ENCODE measurements around the gene PPP1R3G.
"Not testable (repeated sequence)": the region's sequence is repeated elsewhere in the genome, so short reads cannot be mapped to it uniquely, and the experiment has no call there.

The PPP1R3G gene

DNA sequence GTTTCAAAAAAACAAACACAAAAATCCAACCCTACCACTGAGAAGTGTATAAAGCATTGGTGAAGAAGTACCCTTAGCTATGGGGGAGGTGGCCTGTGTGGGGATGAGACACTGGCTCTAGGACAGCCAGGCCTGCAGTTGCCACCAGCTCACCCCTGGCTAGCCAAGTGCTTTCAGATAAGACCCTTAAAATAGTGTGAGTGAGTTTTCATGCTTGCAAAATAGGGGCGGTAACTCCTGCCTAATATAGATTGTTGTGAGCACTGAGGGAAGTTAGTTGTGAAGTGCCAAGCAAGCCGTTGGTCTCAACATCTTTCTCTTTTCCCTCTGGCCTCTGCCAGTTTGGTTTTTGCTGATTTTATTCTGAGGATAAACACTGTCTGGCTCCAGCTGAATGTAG, 11.3 kb downstream of the PPP1R3G start:
- DNase-seq = no peak

- DNase-seq = no peak
Measured at GRCh38 chr6:5098501-5099270, 13.5 kb downstream of the PPP1R3G start.

GRCh38 chr6:5099537-5099936, 14.4 kb downstream of the PPP1R3G start:
- DNase-seq = no peak

DNA sequence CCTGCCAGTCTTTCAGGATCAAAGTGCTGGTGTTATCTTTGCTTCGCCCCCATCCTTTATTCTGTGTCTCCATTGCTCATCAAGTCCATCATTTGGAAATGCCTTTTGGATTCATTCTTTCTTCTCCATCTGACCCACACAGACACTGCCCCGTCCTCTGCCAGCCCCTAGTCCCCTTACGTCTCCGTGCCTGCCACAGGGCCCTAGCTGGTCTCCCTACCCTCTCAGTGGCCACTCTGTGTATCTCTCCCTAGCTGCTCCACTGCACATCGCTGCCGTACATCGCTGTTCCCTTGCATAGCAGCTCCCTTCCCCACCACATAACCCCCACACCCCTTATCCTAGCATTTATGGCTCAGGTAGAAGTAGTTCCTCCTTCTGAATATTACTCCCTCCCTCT, 15.7 kb downstream of the PPP1R3G start:
- no peak for DNase-seq

GRCh38 chr6:5102267-5102970, 17.3 kb downstream of the PPP1R3G start:
- no peak for DNase-seq

DNA sequence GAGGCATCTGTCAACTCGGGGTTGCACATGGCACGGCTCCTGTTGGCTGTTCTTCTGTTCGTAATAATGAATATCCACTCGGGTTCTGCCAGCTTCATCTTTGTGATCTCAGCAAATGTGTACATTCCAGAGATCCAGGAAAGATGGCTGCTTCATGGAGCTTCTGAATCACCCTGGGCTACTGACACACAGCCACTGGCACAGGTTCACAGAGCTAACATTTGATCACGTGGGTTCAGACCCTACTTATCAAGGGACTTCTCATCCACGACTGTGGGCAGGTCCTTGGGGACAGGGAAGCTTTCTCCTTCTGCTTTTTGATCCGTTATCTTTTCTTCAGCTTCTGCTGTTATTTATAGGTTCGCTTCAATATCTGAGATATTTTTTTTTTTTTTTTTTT, 18.1 kb downstream of the PPP1R3G start:
- DNase-seq = no peak

GRCh38 chr6:5104667-5105066, 19.5 kb downstream of the PPP1R3G start:
- no peak for DNase-seq

GRCh38 chr6:5105146-5105545, 20.0 kb downstream of the PPP1R3G start:
- no peak for DNase-seq

DNA sequence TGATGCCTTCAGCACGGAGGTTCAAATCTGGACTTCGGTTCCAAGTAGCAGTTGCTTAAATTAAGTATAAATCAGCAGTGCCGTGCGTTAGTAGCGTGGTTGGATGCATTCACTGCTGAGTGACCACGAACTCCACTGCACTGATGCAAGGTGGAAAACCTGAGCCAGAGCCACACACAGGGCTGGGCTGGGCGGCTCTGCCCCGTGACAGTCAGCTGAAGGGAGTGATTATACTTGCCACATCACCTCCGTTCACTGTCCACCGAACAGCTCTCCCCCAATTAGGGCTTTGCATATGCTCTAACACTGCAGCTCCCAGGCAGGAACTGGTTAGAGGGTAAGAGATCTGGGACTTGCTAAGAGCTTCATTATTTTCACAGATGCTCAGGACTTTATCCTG, 22.2 kb downstream of the PPP1R3G start:
- no peak for DNase-seq

DNA sequence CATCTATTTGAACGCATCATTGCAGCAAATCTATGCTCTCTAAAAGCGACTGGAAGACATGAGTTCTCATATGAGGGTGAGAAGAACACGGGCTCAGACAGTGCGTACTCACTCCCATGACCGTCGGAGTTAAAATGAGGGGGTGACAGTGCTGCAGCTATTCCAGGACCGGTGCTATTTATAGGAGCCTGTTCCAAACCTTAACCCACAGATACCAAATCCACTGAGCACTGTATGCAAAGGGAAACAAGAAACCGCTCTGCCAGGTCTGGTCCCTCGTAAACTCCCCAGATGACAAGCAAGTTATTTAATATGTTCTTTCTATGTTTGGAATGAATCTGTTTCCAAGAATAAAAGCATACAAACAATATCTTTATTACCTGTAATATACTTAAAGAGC, 22.9 kb downstream of the PPP1R3G start:
- no peak for DNase-seq

DNA sequence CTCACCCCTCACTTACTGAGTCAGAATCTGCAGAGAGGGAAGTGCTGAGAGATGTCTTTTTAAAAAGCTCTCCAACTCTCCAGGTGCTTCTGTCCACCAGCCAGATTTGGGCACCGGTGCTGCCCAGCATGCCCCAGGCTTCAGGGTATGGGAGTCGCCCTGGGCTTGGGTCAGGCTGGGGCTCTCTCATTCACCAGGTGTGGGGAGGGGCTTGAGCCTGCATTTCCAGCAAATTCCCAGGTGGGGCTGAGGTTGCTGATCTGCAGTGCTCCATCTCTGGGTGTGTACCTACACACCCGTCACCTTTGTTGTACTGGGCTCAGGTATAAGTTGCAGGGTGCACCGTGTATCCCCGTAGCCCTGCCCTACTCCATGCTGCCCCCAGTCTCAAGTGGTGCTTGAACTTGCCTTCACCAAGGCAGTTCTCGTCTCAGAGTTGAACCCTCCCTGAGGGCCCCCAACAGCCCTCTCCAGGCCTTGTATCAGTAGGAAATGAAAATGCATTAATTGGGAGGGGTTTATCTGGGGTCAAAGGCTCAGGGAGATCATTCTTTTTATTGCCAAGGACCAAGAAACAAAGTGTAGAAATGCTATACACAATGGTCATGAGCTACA, 23.5 kb downstream of the PPP1R3G start:
- no peak for DNase-seq

DNA sequence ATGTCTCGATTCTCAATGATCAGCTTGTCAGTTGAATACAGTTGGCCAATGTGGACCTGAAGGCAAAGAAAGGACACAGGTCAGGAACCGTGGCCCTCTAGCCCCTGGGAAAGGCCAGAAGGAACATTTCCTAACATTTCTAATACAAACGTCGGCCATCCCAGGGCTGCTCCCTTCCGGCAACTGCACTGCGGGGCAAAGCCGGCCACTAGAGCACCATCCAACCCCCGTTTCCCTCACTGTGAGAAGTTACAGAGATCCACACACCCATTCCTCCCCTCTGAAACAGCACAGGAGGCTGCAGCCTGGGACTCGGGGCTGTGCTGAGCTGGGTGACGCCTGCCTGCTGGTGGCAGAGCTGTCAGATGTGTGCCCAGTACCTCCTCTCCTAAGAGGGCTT, 24.3 kb downstream of the PPP1R3G start:
- DNase-seq = no peak

DNA sequence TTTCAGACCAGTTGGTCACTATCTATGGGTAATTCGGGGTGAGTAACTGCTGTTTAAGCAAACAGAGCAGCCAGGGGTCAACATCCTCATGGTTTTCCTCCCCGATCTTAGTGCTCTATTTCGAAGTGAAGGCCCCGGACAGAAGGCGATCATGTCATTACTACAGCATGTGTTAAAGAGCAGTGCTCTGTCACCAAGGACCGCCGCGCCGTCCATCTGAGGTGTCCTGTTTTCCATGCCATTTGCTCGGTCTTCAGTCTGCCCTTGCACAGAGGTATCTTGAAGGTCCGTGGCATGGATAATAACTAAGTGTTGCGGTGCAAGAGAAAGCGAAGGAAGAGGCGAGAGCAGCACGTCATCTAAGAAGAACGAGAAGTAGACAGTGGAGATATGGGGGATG, 25.1 kb downstream of the PPP1R3G start:
- DNase-seq = no peak

DNA sequence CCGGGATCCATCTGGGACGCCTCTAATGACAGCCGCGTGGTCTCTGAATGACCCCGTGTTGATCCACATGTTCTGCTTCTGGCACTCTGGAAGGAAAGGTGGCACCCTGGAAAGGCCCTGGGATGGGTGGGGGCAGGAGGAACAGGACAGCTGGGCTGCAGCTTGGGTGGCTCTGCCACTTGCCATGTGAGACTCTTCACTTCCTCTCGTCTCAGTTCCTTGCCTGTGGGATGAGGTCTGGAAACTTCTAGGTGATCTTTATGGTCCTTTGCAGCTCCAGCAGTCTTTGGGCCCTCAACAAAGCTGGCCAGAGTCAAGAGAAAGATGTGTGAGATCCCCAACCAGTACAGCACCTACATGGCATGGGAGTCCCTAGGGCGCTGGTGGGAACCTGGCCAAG, 26.5 kb downstream of the PPP1R3G start:
- no peak for DNase-seq

DNA sequence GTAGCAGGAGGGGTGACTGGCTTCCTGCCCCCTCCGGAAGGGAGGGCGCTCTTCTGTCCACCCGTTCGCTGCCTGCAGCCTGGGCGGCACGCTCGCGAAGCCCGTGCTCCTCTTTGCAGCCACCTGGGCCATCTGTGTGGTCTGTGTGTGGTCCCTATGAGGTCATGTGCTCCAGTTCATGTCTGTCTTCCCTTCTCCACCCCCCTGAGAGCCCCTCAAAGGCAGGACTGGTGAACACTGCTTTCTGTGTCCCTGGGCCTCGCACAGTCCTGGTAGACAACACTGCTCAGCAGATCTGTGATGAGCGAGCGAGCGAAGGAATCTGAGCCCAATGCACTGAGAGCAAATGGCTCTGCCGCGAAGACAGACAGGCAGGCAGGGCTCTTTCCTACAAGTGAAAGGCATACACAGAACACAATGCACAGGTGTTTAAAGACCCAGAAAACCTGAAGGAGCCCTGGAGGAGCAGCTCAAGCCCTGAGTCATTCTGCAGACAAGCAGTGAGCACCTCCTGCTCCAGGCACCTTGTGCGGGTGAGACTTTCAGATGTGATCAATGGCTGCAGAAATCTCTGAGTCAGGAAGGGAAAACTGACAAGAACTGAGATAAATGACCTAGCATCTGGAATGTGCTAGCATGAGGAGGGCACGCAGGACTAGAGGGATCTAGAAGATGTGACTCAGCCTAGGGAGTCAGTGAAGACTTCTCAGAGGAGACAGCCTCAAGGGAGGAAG, 27.1 kb downstream of the PPP1R3G start:
- DNase-seq = no peak

DNA sequence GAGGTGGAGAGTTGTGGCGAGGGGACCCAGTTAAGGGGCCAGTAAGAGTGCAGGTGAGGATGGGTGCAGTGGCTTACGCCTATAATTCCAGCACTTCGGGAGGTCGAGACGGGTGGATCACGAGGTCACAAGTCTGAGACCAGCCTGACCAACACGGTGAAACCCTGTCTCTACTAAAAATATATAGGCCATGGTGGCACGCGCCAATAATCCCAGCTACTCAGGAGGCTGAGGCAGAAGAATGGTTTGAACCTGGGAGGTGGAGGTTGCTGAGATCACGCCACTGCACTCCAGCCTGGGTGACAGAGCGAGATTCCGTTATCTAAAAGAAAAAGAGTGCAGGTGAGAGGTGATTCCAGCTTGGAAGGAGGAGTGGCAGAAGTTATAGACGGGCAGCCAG, 28.0 kb downstream of the PPP1R3G start:
- DNase-seq = no peak

DNA sequence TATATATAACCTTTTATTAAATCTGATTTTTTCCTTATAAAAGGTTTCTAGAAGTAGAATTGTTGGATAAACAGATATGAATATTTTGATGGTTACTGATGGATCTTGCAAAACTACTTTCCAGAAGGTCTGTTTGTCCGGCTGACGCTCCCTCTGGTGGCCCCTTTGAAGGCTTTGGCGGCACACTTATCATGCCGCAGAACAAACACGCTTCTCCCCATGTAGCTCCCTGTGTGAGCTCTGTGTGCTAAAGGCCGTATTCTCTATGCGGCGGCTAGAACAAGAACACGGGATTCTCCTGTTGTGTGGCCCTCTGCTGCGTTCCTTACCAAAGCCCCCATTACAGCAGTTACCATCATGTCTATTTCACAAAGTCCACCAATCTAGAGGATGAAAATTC, 30.0 kb downstream of the PPP1R3G start:
- no peak for DNase-seq

GRCh38 chr6:5116243-5116991, 31.3 kb downstream of the PPP1R3G start:
- no peak for DNase-seq

DNA sequence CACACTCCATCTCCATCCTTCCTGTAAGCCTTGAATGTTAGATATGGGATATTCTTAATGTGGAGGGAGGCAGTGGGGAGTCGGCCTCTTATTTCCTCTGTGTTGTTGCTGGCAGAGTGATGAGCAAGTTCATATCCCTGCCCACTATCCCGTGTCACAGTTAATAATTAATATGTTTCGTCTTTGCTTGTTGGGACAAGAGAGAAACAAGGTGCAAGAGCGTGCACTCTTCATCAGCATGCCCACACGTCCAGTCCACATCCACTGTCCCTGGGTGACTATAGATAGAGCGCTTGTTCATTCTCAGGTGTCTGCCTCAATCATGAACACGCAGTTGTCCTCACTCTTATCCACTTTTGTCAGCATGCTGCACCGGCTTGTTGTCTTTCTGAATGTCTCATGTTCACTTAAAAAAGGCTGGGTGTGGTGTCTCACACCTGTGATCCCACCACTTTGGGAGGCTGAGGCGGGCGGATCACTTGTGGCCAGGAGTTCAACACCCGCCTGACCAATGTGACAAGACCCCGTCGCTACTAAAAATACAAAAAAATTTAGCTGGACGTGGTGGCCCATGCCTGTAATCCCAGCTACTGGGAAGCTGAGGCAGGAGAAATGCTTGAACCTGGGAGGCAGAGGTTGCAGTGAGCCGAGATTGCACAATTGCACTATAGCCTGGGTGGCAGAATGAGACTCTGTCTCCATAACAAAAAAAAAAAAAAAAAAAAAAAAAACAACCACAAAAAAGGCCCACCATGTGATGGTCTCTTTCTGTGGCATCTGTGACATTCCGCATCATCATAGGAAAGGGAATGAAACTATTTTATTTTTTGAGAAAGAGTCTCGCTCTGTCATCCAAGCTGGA, 34.2 kb downstream of the PPP1R3G start:
- no peak for DNase-seq

DNA sequence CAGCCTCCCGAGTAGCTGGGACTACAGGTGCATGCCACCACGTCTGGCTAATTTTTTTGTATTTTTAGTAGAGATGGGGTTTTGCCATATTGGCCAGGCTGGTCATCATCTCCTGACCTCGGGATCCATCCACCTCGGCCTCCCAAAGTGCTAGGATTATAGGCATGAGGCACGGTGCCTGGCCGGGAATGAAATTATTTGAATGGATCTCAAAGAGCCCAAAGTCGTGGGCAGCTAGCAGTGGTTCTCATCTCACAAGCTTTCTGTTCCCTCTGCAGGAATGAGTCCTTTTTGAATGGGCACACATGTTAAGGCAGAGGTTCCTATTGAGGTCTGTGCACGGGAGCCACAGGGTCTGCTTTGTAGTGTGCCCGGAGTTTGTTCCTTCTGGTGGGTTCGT, 34.9 kb downstream of the PPP1R3G start:
- DNase-seq = no peak

DNA sequence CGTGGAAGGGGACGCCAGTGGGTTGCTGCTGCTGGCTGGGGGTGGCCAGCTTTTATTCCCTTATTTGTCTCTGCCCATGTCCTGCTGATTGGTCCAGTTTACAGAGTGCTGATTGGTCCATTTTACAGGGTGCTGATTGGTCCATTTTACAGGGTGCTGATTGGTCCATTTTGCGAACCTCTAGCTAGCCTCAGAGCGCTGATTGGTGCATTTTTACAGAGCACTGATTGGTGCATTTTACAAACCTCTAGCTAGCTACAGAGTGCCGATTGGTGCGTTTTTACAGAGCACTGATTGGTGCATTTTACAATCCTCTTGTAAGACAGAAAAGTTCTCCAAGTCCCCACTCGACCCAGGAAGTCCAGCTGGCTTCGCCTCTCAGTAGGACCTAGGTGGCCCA, 35.4 kb downstream of the PPP1R3G start:
- DNase-seq = not testable (repeated sequence)

DNA sequence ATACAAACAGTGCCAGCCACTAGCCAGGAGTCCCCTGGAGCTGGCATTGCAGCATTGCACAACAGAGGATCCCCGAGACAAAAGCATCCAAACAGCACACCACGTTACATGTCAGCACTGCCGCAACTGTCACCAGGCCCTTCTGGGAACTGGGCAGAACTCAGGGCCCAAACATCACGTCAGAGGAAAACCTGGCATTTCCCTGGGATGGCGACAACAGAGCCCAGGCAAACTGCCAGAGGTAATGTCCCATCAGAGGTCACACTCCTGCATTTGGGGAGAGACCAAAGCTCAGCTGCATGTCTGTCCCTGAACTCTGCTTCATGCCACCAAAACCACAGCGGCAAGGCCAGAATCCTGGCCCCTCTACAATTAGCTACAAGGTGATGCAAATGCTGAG, 36.3 kb downstream of the PPP1R3G start:
- DNase-seq = no peak
